ENCODE data around the gene STXBP6. TPM values are rescaled to one million over a fixed set of nuclear protein-coding genes. Genes with fewer than 3 reads are reported as not detected.

The STXBP6 gene
- 3.1 and 4.0 TPM in 2 replicates for total RNA-seq

DNA sequence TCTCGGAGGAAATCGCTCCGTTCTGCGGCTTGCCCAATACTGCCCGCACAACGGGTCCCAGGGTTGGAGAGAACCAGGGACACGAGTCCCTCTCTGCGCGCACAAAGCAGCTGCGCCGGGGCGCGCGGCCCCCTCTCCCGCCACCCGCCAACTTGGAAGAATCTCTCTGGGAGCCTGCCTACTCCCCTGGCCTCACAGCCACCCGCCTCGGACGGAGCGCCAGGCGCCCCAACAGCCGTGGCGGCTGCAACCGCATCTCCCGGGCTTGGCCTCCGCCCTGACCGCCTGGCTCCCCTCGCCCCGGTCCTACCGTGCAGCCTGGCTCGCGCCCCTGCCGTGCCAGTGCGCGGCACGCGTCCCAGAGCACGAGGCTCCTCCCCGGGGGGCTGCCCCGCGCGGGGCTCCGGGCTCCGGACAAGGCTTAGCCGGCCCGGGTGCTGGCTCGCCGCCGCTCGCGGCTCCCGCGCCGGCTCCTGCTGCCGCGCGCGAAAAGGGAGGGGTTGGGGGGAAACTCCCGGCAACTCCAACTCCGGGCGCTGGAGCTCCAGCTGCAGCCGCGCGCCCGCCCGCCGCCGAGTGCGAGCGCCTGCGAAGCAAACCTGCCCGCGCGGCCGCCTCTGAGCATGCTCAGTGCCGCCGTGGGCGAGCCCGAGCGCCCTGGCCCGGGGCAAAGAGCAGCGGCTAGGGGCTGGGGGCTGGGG lies at the start of gene STXBP6:
Gene STXBP6 (minus strand): TSS at position 580 of the 701 bp plus-strand sequence. CDS start 75,329 bp downstream, outside the sequence.

